NCI-H1092 treated with DMSO at 0.1 percent for 48 hours (cell line): Measurements from ENCODE around the gene SH2D1A.
A peak's percentile ranks its signal among the peaks of the same experiment; 100 is the strongest.
"Not testable (repeated sequence)": the region's sequence is repeated elsewhere in the genome, so short reads cannot be mapped to it uniquely, and the experiment has no call there.

ENCODE experiments used
- DNase-seq: peaks from one replicate; lab custom pipeline; 2025; lab: John Stamatoyannopoulos, UW

Gene SH2D1A

DNA sequence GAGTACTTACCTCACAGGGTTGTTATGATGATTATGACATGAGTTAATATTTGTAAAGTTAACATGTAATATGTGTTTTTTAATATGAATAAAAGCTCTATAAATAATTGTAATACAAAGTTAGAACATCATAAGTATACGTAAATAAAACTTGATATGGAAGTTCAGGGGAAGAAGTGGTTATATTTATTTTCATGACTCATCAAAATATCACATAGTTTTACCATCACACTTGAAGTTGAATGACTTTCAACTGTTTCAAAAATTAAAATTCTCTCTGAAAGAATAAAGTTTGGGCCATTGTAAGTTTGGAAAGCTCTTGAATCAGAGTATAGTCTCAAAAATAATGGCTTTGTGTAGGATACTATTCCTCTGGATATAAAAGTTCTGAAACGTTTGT, 8.3 kb downstream of the SH2D1A start:
- no peak for DNase-seq

GRCh38 chrX:124358800-124359383, 12.5 kb downstream of the SH2D1A start:
- no peak for DNase-seq

- DNase-seq = no peak
Measured at GRCh38 chrX:124362072-124362471, 15.7 kb downstream of the SH2D1A start.

DNA sequence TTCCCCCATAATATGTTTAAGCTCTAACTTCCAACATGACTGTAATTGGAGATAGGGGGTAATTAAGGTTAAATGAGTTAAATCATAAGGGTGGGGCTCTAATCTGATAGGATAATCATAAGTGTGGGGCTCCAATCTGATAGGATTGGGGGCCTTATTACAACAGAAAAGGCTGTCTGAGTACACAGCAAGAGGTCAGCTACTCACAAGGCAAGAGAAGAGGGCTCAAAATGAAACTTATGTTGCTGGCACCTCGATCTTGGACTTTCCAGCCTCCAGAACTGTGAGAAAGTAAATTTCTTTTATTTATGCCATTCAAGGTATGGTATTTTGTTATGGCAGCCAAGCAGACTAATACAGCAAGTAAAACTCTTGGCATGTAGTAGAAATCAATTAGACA, 16.4 kb downstream of the SH2D1A start:
- DNase-seq = no peak

- DNase-seq = no peak
Measured at GRCh38 chrX:124369722-124370121, 23.4 kb downstream of the SH2D1A start.

GRCh38 chrX:124373348-124373747, 27.0 kb downstream of the SH2D1A start:
- DNase-seq = no peak

DNA sequence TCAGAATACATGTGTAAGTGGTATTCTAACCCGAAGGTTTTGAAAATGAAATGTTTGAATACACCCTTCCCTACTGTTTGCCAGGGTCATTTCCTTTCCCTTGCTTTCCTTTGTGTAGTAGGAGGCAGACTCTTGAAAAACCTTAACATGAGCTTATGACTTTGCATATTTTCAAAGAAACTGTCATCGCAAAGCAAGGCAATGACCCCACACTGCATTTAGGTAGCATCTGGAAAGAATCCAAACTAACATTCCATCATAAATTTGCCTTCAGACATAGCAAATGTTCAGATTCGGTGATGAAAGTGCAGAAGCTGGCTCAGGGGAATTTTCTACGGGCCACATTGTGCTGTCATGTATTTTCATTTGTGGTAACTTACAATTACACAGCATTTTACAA, 32.3 kb downstream of the SH2D1A start:
- no peak for DNase-seq

GRCh38 chrX:124383354-124383753, 37.0 kb downstream of the SH2D1A start:
- DNase-seq = no peak

GRCh38 chrX:124386401-124386800, 40.0 kb downstream of the SH2D1A start:
- no peak for DNase-seq

DNA sequence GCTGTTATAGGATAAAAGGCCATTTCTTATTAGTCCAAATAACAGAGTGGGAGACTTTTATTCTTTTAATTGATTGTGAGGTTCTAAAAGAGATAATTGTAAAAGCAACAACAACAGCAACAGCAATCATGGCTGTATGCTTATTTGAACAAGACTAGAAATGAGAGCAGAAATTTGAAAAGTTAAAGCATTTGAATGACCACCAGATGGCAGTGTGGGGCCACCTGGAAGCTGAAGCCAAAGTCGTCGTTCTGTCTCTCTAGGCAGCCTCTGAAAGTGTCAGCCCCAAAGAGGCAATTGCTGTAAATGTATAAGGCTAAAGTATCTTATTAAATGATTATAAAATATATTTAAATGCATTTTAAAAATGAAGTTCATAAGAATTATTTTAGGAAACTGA, 42.2 kb downstream of the SH2D1A start:
- peak; percentile 74 for DNase-seq

DNA sequence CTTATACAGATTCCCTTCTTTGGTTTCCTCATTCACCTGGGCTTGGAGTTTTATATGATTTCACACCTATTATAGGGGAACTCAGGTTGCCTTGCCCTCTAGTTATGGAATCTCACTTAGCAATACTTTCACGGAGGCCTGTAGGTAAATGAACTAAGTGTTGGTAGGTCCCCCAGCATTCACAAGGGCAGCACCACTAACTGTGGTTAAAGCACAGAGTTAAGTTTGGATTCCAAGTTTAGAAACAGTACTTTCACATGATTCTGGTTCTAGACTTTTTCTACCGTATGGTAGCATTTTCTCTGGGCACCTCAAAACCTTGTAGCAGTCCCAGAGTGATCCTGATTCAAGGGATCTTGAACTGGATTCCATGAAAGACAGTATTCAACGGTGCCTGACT, 46.4 kb downstream of the SH2D1A start:
- no peak for DNase-seq

GRCh38 chrX:124393238-124393637, 46.9 kb downstream of the SH2D1A start:
- DNase-seq = no peak

- DNase-seq = no peak
Measured at GRCh38 chrX:124393659-124394058, 47.3 kb downstream of the SH2D1A start.

- no peak for DNase-seq
Measured at GRCh38 chrX:124395145-124395880, 49.0 kb downstream of the SH2D1A start.

DNA sequence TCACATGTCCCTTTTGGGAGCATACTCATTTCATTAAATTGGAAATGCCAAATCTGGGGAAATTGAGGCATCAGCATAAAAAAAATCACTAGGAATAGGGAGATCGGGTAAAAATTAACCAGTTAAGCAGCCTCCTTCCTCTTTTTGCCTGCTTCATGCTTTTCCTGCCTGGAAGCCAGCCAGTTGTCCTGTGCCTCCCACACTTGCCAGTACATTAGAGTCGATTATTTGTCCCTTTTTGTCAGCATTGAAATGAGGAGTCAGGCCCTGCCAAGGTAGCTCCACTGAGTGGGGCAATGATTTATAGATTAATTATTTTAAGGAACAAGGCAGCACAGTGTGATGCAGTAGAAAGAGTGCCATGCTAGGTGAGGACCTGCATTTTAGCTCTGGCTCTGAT, 55.3 kb downstream of the SH2D1A start:
- DNase-seq = peak; percentile 1

- DNase-seq = no peak
Measured at GRCh38 chrX:124405868-124406267, 59.5 kb downstream of the SH2D1A start.

GRCh38 chrX:124406294-124407014, 60.1 kb downstream of the SH2D1A start:
- peak; percentile 70 for DNase-seq

- peak; percentile 26 for DNase-seq
Measured at GRCh38 chrX:124407226-124407625, 60.9 kb downstream of the SH2D1A start.

DNA sequence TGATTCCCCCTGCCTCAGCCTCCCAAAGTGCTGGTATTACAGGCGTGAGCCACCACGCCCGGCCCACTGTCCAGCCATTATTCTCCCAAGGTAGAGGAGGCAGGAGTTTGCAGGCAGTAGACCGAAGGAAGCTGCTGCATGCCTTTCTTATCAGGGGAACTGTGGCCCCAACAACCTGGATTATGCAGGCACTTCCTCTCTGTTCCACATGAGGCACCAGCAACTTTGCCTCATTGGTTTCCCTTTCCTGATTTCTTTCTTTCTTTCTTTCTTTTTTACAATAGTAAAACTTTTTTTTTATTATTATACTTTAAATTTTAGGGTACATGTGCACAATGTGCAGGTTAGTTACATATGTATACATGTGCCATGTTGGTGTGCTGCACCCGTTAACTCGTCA, 62.0 kb downstream of the SH2D1A start:
- not testable (repeated sequence) for DNase-seq

DNA sequence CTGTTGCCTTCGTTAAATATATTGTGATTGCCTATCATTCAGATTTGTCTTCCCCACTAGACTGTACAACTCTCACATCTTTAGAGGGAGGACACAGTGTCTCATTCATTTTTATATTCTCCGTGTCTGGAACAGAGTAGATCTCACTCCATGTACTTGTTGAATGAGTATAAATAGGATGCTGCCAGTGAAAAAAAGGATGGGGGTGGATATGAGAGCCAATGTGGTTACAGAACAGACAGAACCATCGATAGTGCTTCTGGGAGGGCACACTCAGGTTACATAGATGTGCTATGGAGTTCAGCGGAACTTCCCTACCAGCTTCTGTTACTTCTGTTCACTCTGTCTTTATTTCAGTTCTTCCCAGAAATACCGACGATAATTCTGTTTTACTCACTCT, 66.9 kb downstream of the SH2D1A start:
- no peak for DNase-seq

DNA sequence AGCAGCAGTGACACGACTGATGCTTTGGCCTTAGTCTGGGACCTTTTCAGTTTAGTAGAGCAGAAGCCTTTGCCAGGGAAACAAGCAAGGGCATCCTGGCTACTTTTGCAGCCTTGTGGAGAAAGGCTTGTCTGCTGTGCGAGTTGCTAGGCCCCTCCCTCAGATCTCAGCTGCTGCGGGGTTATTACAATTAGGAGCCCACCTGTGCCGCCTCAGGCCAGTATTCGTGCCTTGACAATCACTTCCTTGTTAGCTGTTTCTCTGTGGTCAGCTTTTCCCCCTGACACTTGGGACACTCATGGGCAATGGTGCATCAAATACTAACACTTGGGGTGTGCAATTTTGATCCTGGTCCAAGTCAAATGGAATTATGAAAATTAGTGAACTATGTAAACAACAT, 67.9 kb downstream of the SH2D1A start:
- no peak for DNase-seq

- DNase-seq = no peak
Measured at GRCh38 chrX:124415115-124415800, 68.9 kb downstream of the SH2D1A start.
